Glomerular endothelial cell (primary cell): ENCODE results near the gene PAX8. TPM values are rescaled to one million over a fixed set of nuclear protein-coding genes. Genes with fewer than 3 reads are reported as not detected.
"Not testable (repeated sequence)": the region's sequence is repeated elsewhere in the genome, so short reads cannot be mapped to it uniquely, and the experiment has no call there.

Experiments used
- DNase-seq: peaks from one replicate; pipeline ENCODE4 v3.0.0-alpha.2; 2011; ENCODE audit warnings: low read depth, low spot score; ENCODE audit errors: extremely low read depth
- total RNA-seq: library from RNA; depleted of rRNA; stranded (reverse); fragments of >200 nt; gene quantifications from 2 replicates; pipeline ENCODE4 v1.2.3, GENCODE V29; 2015

Gene PAX8
- total RNA-seq, 1 donor from 2014 or later: 21.9 TPM

GRCh38 chr2:113238871-113239839, 39.6 kb downstream of the PAX8 start:
- DNase-seq: no peak

DNA sequence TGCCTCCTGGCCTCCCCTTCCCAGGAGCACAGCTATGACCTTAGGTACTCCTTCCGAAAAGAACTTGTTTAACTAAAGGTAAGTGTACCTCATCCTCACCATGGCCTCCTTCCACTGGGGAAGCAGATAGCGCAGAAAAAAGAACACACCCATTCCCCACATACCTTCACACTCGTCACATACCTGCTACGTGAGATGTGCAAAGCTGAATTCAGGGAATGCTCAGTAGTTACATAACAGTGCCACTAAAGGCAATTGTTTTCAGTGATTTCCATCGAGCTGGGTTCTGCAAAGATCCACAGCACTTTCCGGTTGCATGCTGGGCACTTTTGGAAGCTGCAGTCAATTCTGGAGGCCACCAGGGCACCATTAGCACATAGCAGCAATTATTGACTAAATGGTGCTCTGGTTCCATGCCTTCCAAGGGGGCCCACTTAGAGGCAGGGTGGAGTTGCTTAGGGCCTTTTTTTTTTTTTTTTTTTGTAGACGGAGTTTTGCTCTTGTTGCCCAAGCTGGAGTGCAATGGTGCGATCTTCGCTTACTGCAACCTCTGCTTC, 41.0 kb downstream of the PAX8 start:
- DNase-seq: no peak

DNA sequence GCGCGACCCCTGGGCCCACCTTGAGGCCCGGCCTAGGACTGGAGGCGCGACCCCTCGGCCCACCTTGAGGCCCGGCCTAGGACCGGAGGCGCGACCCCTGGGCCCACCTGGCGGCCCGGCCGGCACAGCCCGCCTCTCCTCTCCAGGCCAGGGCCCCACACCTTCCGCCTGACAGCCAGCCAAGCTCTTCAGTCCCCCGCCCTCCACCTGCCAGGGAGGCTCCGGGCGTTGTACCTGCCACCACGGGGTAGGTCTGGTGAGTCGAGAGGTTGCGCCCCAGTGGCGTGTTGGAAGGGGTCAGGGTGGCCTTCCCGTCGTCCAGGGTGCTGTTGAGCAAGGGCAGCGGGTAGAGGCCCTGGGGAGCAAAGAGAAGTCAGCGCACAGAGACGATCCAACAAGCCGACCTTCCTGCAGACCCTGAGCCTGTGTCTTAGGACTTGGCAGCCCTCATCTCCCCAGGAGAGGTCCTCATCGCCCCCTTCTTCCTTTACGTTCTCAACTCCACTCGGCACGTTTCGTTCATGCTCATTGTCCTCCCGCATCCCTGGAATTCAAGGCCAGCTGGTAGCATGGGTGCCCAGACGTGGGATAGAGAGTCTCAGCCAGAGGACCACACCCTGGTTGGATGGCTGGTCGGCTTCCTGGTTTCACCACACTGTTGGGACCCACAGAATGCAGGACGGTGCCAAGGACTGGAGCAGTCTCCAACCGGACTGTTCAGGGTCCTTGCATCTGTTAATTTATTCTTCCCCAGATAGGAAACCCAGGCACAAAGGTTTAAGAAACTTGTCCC, 42.2 kb downstream of the PAX8 start:
- no peak for DNase-seq

- DNase-seq: not testable (repeated sequence)
These were observed 43.1 kb downstream of the PAX8 start for GRCh38 chr2:113235347-113236226.

DNA sequence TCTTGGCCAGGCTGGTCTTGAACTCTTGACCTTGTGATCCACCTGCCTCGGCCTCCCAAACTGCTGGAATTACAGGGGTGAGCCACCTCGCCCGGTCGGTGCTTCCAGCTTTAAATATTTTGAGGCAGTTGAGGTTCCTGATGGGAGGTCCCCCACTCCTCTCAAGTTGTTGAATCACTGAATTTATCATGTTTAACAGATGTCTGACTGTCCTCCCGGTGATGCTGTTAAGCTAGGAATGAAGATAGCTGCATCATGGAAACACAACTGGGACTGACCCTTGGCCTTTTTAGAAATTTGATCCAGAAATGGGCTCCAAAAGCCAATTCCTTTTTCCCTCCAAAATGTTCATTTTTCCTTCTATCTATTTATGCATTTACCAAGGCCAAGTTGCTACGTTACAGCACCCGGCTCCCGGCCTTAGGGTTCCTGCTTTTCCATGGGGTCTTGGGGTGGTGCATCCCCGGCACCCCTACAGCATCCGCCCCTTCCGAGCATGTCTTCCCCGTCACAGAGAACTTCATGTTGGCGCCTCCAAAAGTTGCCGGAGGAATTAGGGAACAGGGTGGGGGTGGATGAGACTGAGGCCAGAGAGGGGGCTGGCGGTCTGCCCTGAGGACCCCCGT, 43.9 kb downstream of the PAX8 start:
- no peak for DNase-seq

DNA sequence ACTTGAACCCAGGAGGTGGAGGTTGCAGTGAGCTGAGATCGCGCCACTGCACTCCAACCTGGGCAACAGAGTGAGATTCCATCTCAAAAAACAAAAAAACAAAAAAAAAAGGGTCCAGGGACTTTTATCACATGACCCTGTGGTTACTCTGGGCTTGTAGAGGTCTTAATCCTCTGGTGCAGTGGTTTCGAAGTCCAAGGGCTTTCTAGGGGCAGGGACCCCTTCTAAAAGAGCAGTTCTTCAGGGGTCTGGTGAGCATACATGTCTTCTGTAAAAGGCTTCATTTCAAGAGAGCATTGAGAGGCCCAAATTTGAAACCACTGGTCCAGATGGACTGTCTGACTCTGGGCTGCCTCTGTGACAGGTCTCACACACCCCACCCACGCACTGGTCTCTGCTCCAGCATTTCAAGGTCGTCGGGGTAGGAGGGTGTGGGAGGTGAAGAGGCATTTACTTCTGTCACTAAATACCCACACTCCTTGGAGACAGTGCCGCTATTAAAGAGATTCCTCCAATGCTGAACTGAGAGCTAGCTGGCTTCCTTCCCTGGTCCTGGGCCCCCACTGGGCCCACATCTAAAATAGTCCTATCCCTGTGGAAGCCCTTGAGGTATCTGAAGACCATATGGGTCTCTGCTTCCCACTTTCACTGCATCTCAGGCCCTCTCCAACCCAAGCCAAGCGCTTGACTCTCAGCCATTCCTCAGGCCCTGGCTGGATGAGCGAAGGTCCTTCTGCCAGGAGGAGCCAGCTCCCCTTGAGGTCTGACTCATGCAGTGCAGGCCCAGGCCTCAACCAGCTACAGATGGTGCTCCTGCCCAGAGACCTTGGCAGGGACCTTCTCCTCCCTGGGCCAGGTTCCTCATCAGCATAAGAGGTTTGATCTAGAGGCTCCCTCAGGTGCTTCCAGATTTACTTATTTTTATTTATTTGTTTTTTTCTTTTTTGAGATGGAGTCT, 44.8 kb downstream of the PAX8 start:
- DNase-seq: no peak

- DNase-seq: no peak
These were observed 46.0 kb downstream of the PAX8 start for GRCh38 chr2:113232740-113233139.

DNA sequence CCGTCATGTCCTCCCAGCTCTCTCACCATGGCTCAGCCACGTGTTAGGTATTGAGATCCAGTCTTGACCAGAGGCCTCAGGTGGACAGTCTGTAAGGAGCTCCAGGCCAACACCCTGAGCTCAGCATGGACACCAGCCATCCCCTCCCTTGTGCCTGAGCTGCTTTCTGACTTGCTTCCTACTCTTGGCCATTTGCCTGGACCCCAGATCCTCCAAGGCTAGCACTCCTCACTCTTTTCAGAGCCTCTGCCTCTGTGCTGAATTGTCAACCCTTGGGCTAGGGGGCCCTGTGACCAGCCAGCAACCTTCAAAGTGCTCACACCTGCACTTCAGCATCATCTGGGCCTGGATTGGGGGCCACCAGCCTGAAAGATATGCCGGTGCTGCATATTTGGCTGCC, 46.6 kb downstream of the PAX8 start:
- DNase-seq: no peak

GRCh38 chr2:113231064-113231463, 47.7 kb downstream of the PAX8 start:
- DNase-seq: no peak

DNA sequence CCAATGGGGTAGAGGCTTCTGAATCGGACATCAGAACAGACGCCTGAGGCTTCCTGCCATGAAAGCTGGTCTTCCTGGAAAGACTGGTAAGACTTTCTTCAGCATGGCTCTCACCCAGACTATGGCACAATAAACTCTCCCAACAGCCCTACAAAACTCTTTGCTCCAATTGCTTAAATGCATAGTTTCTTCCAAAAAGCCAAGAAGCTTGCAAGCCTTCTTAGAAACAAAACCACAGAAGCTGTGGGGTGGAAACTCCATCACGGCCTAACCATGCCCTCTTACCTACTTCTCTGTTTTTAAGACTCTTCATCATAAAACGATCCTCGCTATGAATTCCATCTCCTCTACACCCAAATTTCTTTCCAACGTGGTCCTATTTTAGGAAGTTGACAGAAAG, 48.2 kb downstream of the PAX8 start:
- no peak for DNase-seq

DNA sequence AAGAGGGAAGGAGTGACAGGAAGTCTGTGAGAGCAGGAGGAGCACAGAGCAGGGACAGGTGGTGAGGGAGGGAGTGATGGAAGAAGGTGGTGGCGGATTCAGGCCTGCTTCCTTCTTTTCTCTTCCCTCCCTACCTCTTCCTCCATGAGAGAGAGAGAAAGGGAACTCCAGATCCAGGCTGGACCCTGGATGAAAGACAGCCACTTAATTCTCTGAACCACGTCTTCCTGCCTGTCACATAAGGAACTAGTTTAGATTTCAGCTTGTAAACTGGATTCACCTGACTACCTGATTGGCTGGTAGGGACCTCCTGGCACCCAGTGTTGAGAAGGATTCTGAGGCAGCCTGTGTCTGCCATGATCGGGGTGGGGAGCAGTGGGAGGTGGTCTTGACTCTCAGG, 48.9 kb downstream of the PAX8 start:
- DNase-seq: no peak

GRCh38 chr2:113228991-113229716, 49.6 kb downstream of the PAX8 start:
- DNase-seq: no peak

- DNase-seq: no peak
These were observed 50.4 kb downstream of the PAX8 start for GRCh38 chr2:113228351-113228750.

DNA sequence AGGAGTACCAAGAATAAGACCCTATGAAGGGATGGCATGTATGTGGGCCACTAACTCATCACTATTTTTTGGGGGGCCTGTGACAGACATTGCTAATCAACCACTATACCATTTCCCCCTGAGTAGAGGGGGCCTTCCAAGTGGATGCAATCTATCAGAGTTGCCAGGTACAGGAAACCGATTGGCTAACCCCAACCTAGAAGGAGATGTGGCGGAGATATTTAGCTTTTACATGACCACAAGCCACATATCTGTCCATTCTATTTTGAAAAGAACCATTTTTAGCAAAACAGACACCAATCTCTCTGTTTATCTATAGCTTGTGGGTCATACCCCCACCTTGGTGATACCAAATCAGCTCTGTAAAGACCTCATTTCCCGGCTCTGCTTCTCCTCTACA, 51.0 kb downstream of the PAX8 start:
- DNase-seq: no peak

GRCh38 chr2:113227290-113227689, 51.4 kb downstream of the PAX8 start:
- DNase-seq: no peak

DNA sequence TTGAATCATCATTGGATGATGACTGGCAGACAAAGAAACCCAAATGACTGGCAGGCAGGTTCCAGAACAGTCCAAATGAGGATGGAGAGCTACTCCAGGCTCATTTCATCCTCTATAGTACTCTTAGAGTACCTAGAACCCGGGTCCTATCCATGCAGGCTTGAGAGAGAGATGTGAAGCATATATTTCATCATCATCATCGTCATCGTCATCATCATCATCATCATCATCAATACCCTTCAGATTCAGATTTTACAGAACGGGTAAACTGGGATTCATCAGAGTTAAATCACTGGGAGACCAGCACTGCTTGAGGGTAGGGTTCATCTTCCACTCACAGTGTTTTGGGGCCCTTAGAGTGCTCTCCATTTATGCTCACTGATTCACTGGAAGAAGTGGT, 52.3 kb downstream of the PAX8 start:
- DNase-seq: no peak

DNA sequence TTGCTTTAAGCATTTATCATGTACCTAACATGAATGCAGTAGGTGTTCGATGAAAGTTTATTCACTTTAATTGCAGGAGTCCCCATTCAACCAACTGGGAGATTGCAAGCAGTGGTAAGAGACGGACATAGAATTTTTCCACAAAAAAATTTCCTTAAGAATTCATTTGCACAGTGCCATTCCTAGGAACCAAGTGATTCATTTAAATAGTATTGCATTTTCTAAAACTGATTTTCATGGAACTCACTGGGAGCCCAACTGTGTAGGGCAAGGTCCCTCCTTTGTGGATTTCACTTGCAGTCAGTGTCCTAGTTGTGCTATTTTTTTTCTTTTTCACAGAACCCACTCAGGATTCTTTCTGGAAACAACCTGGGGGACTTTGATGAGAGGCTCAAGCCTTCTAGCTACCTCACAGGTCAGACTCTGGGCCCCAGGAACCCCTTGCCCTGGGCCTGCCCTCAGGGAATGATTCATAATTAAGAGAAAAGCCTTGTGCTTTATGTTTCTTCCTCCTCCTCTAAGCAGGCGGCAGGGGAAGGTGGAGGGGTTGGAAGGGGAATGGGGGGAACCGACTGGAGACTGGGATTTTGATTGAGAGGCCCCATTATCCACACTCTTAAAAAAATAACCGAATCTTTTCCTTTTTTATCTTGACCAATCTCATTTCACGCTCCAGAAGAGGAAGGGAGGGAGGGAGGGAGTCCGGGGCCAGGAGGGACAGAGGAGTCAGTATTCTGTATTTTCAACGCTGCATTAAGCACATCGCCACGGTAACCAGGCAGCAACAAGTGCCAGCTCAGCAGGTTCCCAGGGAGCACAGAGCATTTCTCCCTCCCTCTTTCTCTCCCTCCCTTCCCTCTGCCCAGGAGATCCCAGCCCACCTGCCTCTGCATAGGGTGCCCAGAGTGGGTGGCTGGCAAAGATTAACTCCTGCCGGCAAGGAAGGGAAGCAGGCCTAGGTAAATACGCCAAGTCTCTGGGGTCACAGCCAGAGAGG, 53.2 kb downstream of the PAX8 start:
- DNase-seq: no peak
